MCF 10A (cell line): ENCODE measurements around the gene KRTAP10-7. TPM values are rescaled to one million over a fixed set of nuclear protein-coding genes. Genes with fewer than 3 reads are reported as not detected.

Source experiments
- BruUV-seq: library from RNA; stranded (reverse); fragments of 400-500 nt; replicated peaks from 2 replicates; lab custom pipeline; 2021; lab: Mats Ljungman, UMichigan
- CTCF ChIA-PET: fragments of 300-600 bp; sonication (Branson Sonifier 250); formaldehyde crosslinking; extraction: SDS; loops from one replicate; lab custom pipeline; 2021; ENCODE audit warnings: antibody characterized with exemption, inconsistent platforms; lab: Yijun Ruan, JAX
- POLR2A ChIA-PET: fragments of 300-600, 350-650 bp; sonication (Branson Sonifier 250); formaldehyde crosslinking; extraction: SDS; loops from one replicate; lab custom pipeline; 2020; ENCODE audit warnings: antibody characterized with exemption, inconsistent platforms; lab: Yijun Ruan, JAX
- DNase-seq: peaks from one replicate; pipeline ENCODE4 v3.0.0-alpha.2; 2018; ENCODE audit not compliant: unreplicated experiment
- H3K27ac Mint-ChIP-seq: one replicate; pipeline ENCODE4 v1.8.0; 2022; ENCODE audit warnings: mild to moderate bottlenecking, low read depth, mixed read lengths; ENCODE audit not compliant: unreplicated experiment
- H3K27me3 Mint-ChIP-seq: one replicate; pipeline ENCODE4 v1.8.0; 2022; ENCODE audit warnings: mixed read lengths; ENCODE audit not compliant: insufficient read depth, unreplicated experiment
- H3K36me3 Mint-ChIP-seq: one replicate; pipeline ENCODE4 v1.8.0; 2022; ENCODE audit warnings: mild to moderate bottlenecking, moderate library complexity, mixed read lengths; ENCODE audit not compliant: insufficient read depth, unreplicated experiment
- H3K4me1 Mint-ChIP-seq: one replicate; pipeline ENCODE4 v1.8.0; 2022; ENCODE audit warnings: mixed read lengths; ENCODE audit not compliant: insufficient read depth, unreplicated experiment
- H3K4me3 Mint-ChIP-seq: one replicate; pipeline ENCODE4 v1.8.0; 2022; ENCODE audit warnings: mild to moderate bottlenecking, moderate library complexity, mixed read lengths; ENCODE audit not compliant: unreplicated experiment
- H3K9me3 Mint-ChIP-seq: one replicate; pipeline ENCODE4 v1.8.0; 2022; ENCODE audit warnings: mixed read lengths; ENCODE audit not compliant: unreplicated experiment
- intact Hi-C: fragments of 100-400 bp; cut with micrococcal nuclease; formaldehyde crosslinking; loops from 2 replicates; pipeline ENCODE4 v1.14.1; 2022
- total RNA-seq: library from RNA; stranded (reverse); gene quantifications from 2 replicates; pipeline ENCODE4 v1.2.3, GENCODE V29; 2022
- TF ChIP-seq, protein P1 (sequence below): fragments of 200-600 bp; IDR thresholded peaks from one replicate; pipeline ENCODE4 v1.8.0; 2022; ENCODE audit warnings: antibody characterized with exemption, mild to moderate bottlenecking; ENCODE audit not compliant: unreplicated experiment

Gene KRTAP10-7
- total RNA-seq, 1 experiment from 2014 or later = not detected

- CTCF ChIA-PET = no interaction called here
Measured at GRCh38 chr21:44581158-44581557, 19.2 kb upstream of the KRTAP10-7 start.

DNA sequence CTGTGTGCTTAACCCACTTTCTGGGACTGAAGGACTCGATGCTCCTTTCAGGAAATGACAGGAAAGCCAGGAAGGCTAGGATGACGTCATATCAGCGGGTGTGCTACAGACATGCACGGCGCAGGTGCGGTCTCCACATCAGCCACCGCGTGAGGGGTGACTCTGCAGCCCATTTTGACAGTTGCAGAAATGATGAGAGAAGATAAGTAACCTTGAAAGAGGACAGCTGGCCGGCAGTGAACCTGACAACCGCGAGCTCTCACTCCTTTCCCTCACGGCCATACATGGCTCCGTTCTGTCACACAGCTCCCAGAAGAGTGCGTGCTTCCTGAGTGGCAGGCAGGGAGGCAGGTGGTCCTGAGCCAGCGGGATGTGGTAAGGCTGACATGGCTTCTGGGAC lies 18.3 kb upstream of the KRTAP10-7 start:
- H3K4me1 Mint-ChIP-seq = no peaks in the 10 kb centered on the region
- BruUV-seq = no TSS peak
- H3K36me3 Mint-ChIP-seq = no peaks in the 10 kb centered on the region
- TF ChIP-seq, protein P1, sequence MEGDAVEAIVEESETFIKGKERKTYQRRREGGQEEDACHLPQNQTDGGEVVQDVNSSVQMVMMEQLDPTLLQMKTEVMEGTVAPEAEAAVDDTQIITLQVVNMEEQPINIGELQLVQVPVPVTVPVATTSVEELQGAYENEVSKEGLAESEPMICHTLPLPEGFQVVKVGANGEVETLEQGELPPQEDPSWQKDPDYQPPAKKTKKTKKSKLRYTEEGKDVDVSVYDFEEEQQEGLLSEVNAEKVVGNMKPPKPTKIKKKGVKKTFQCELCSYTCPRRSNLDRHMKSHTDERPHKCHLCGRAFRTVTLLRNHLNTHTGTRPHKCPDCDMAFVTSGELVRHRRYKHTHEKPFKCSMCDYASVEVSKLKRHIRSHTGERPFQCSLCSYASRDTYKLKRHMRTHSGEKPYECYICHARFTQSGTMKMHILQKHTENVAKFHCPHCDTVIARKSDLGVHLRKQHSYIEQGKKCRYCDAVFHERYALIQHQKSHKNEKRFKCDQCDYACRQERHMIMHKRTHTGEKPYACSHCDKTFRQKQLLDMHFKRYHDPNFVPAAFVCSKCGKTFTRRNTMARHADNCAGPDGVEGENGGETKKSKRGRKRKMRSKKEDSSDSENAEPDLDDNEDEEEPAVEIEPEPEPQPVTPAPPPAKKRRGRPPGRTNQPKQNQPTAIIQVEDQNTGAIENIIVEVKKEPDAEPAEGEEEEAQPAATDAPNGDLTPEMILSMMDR = no peak
- ChIA-PET CTCF (no interaction called here), POLR2A (no interaction called here)
- H3K4me3 Mint-ChIP-seq = no peak overlapping the region
- peaks cover 49% of the 10 kb centered on the region for H3K27me3 Mint-ChIP-seq
- H3K27ac Mint-ChIP-seq = no peak overlapping the region
- H3K9me3 Mint-ChIP-seq = peaks cover 14% of the 10 kb centered on the region
- DNase-seq = no peak
- intact Hi-C loops = no loop called here

More at GRCh38 chr21:44581158-44581557, 19.2 kb upstream of the KRTAP10-7 start:
- Mint-ChIP-seq H3K9me3 (peaks cover 16% of the 10 kb centered on the region), H3K27me3 (peaks cover 40% of the 10 kb centered on the region), H3K4me1 (no peaks in the 10 kb centered on the region), H3K4me3 (no peak overlapping the region), H3K27ac (no peak overlapping the region), H3K36me3 (no peaks in the 10 kb centered on the region)
- TF ChIP-seq, protein P1 = no peak
- intact Hi-C loops = no loop called here
- POLR2A ChIA-PET = no interaction called here
- DNase-seq = no peak
- BruUV-seq = no TSS peak

- H3K27ac Mint-ChIP-seq = no peak overlapping the region
- H3K36me3 Mint-ChIP-seq = no peaks in the 10 kb centered on the region
- H3K9me3 Mint-ChIP-seq = peaks cover 8% of the 10 kb centered on the region
- H3K27me3 Mint-ChIP-seq = peaks cover 61% of the 10 kb centered on the region
- ChIA-PET CTCF (interaction anchor here (0.6 kb wide), 1 partner anchor 239 kb away, joined by 3 read pairs; no protein-coding TSS in a partner anchor), POLR2A (interaction anchor here (0.6 kb wide), 1 partner anchor 47 kb away, joined by 3 read pairs; no protein-coding TSS in a partner anchor)
- H3K4me1 Mint-ChIP-seq = no peaks in the 10 kb centered on the region
- H3K4me3 Mint-ChIP-seq = no peak overlapping the region
- TF ChIP-seq, protein P1 = no peak
- DNase-seq = no peak
- intact Hi-C loops = no loop called here
- no TSS peak for BruUV-seq
Measured at GRCh38 chr21:44583089-44583799, 17.2 kb upstream of the KRTAP10-7 start.

- H3K4me3 Mint-ChIP-seq = no peak overlapping the region
- no peak overlapping the region for H3K27ac Mint-ChIP-seq
- TF ChIP-seq, protein P1 = no peak
- no peak for DNase-seq
- POLR2A ChIA-PET = interaction anchor here (0.5 kb wide), 1 partner anchor 27 kb away, joined by 3 read pairs; no protein-coding TSS in a partner anchor
- H3K9me3 Mint-ChIP-seq = peaks cover 8% of the 10 kb centered on the region
- H3K4me1 Mint-ChIP-seq = no peaks in the 10 kb centered on the region
- CTCF ChIA-PET = interaction anchor here (0.6 kb wide), 1 partner anchor 240 kb away, joined by 3 read pairs; no protein-coding TSS in a partner anchor
- H3K36me3 Mint-ChIP-seq = no peaks in the 10 kb centered on the region
- peaks cover 62% of the 10 kb centered on the region for H3K27me3 Mint-ChIP-seq
- no TSS peak for BruUV-seq
- intact Hi-C loops = no loop called here
Measured at GRCh38 chr21:44583800-44584147, 16.6 kb upstream of the KRTAP10-7 start.
